HCT116 (cell line): ENCODE measurements around the gene ALOX12B. TPM values are rescaled to one million over a fixed set of nuclear protein-coding genes. Genes with fewer than 3 reads are reported as not detected.

Source experiments
- ATAC-seq: fragments of 200-7000 bp; cut with Tn5 transposase; 2 replicates; pipeline ENCODE4 v1.9.1; 2020; ENCODE audit warnings: mild to moderate bottlenecking, moderate library complexity
- BruUV-seq: library from RNA; stranded (reverse); fragments of 400-500 nt; replicated peaks from 2 replicates; lab custom pipeline; 2021; lab: Mats Ljungman, UMichigan
- CTCF ChIA-PET: fragments of 300-600 bp; sonication (Branson Sonifier 250); formaldehyde crosslinking; loops from one replicate; lab custom pipeline; 2021; ENCODE audit warnings: antibody characterized with exemption; lab: Charles Lee
- POLR2A ChIA-PET: fragments of 300-600, 350-600 bp; sonication (Branson Sonifier 250); formaldehyde crosslinking; loops from one replicate; lab custom pipeline; 2021; ENCODE audit warnings: antibody characterized with exemption; lab: Charles Lee
- RAD21 ChIA-PET, 2 experiments: fragments of 300-600 bp; sonication (Branson Sonifier 250); formaldehyde crosslinking; loops; one replicate each; lab custom pipeline; 2023; ENCODE audit warnings: low total read pairs in 2 of 2; ENCODE audit not compliant: uncharacterized antibody in 2 of 2, unreplicated experiment in 2 of 2, low non-redundant PET in 1 of 2; lab: Charles Lee
- DNase-seq: peaks from one replicate; pipeline ENCODE4 v3.0.0-alpha.2; 2010; ENCODE audit warnings: low read depth, low spot score
- H2AFZ ChIP-seq: fragments of 200-600 bp; shearing (Covaris generic), sonication (generic); 2 replicates; pipeline ENCODE4 v1.6.1; 2017; ENCODE audit warnings: low read depth, mixed run types, mixed read lengths, antibody characterized with exemption, low read length; ENCODE audit not compliant: poor library complexity, severe bottlenecking
- H3K27ac ChIP-seq: 2 replicates; pipeline ENCODE4 v1.5.1; 2012; ENCODE audit warnings: low read depth, low read length
- H3K27me3 ChIP-seq: fragments of 200-600 bp; sonication (generic); 2 replicates; pipeline ENCODE4 v1.6.1; 2016; ENCODE audit warnings: mixed run types, low read length, mixed read lengths; ENCODE audit not compliant: insufficient read depth
- H3K36me3 ChIP-seq, 2 experiments: fragments of 200-500 bp in 1 of 2; fragments of 200-600 bp in 1 of 2; sonication (Bioruptor generic) in 1 of 2; sonication (generic) in 1 of 2; 2 replicates each; pipeline versions ENCODE4 v1.5.1 to v1.6.1; 2014 to 2016; ENCODE audit warnings: low read length in 2 of 2, inconsistent platforms in 1 of 2, mixed read lengths in 1 of 2, mixed run types in 1 of 2; ENCODE audit not compliant: insufficient read depth in 2 of 2, control insufficient read depth in 1 of 2
- H3K4me1 ChIP-seq, 2 experiments: fragments of 200-600 bp in 1 of 2; sonication (generic) in 1 of 2; 2 replicates each; pipeline versions ENCODE4 v1.5.1 to v1.6.1; 2012 to 2017; ENCODE audit warnings: low read length in 2 of 2, inconsistent platforms in 1 of 2, mild to moderate bottlenecking in 1 of 2, mixed read lengths in 1 of 2, mixed run types in 1 of 2, moderate library complexity in 1 of 2; ENCODE audit not compliant: insufficient read depth in 2 of 2, control insufficient read depth in 1 of 2
- H3K4me2 ChIP-seq: fragments of 200-600 bp; sonication (generic); 2 replicates; pipeline ENCODE4 v1.6.1; 2017; ENCODE audit warnings: mixed run types, low read length, mixed read lengths
- H3K4me3 ChIP-seq, 2 experiments: fragments of 200-600 bp in 1 of 2; sonication (generic) in 1 of 2; replicated peaks in 1 of 2; 2 replicates each; pipeline ENCODE4 v1.5.1; 2011 to 2016; ENCODE audit warnings: low read length in 2 of 2, control low read depth in 1 of 2, low read depth in 1 of 2, mild to moderate bottlenecking in 1 of 2, mixed read lengths in 1 of 2, mixed run types in 1 of 2
- H3K79me2 ChIP-seq: fragments of 200-600 bp; sonication (generic); 2 replicates; pipeline ENCODE4 v1.6.1; 2017; ENCODE audit warnings: mild to moderate bottlenecking, mixed run types, low read length, moderate library complexity, mixed read lengths; ENCODE audit not compliant: insufficient read depth
- H3K9ac ChIP-seq: fragments of 200-600 bp; sonication (generic); 2 replicates; pipeline ENCODE4 v1.6.1; 2016; ENCODE audit warnings: low read length, mixed read lengths
- H3K9me2 ChIP-seq: fragments of 200-600 bp; sonication (generic), shearing (Covaris generic); 2 replicates; pipeline ENCODE4 v1.6.1; 2017; ENCODE audit warnings: mixed run types, mild to moderate bottlenecking, moderate library complexity; ENCODE audit not compliant: insufficient read depth
- H3K9me3 ChIP-seq, 2 experiments: fragments of 200-500 bp in 1 of 2; fragments of 200-600 bp in 1 of 2; sonication (Bioruptor generic) in 1 of 2; sonication (generic) in 1 of 2; 2 replicates each; pipeline ENCODE4 v1.6.1; 2014 to 2017; ENCODE audit warnings: low read length in 2 of 2, mixed read lengths in 2 of 2, inconsistent platforms in 1 of 2, low read depth in 1 of 2, mild to moderate bottlenecking in 1 of 2, mixed run types in 1 of 2, moderate library complexity in 1 of 2; ENCODE audit not compliant: control insufficient read depth in 1 of 2, insufficient read depth in 1 of 2
- H4K20me1 ChIP-seq: fragments of 200-600 bp; sonication (generic), shearing (Covaris generic); 2 replicates; pipeline ENCODE4 v1.6.1; 2017; ENCODE audit warnings: mixed run types, mild to moderate bottlenecking, moderate library complexity; ENCODE audit not compliant: insufficient read depth
- CBX3 ChIP-seq: IDR thresholded peaks from 2 replicates; pipeline ENCODE4 v1.6.1; 2012; ENCODE audit warnings: low read depth
- CTCF ChIP-seq, 3 experiments: fragments of 200-600 bp in 1 of 3; sonication (generic) in 1 of 3; IDR thresholded peaks in 2 of 3; conservative IDR thresholded peaks in 1 of 3; 2 replicates each; pipeline ENCODE4 v1.5.1; 2012 to 2017; ENCODE audit warnings: low read depth in 2 of 3, low read length in 2 of 3, antibody characterized with exemption in 1 of 3, borderline replicate concordance in 1 of 3, control low read depth in 1 of 3, mild to moderate bottlenecking in 1 of 3, mixed read lengths in 1 of 3, mixed run types in 1 of 3, moderate library complexity in 1 of 3; ENCODE audit not compliant: insufficient read depth in 1 of 3
- EGR1 ChIP-seq: IDR thresholded peaks from 2 replicates; pipeline ENCODE4 v1.6.1; 2012; ENCODE audit warnings: low read depth
- ELF1 ChIP-seq: IDR thresholded peaks from 2 replicates; pipeline ENCODE4 v1.6.1; 2012; ENCODE audit warnings: low read depth, borderline replicate concordance
- EZH2 ChIP-seq: fragments of 200-600 bp; sonication (generic); IDR thresholded peaks from 2 replicates; pipeline ENCODE4 v1.6.1; 2017; ENCODE audit warnings: antibody characterized with exemption, mixed run types
- JUND ChIP-seq: IDR thresholded peaks from 2 replicates; pipeline ENCODE4 v1.6.1; 2012
- POLR2AphosphoS5 ChIP-seq: IDR thresholded peaks from 2 replicates; pipeline ENCODE4 v1.6.1; 2011; ENCODE audit warnings: mild to moderate bottlenecking, low read depth, low read length, moderate library complexity
- RAD21 ChIP-seq: IDR thresholded peaks from 2 replicates; pipeline ENCODE4 v1.6.1; 2012; ENCODE audit warnings: low read depth, mild to moderate bottlenecking
- REST ChIP-seq: IDR thresholded peaks from 2 replicates; pipeline ENCODE4 v1.6.1; 2012; ENCODE audit warnings: low read depth
- SIN3A ChIP-seq: IDR thresholded peaks from 2 replicates; pipeline ENCODE4 v1.6.1; 2012; ENCODE audit warnings: low read depth
- SP1 ChIP-seq: IDR thresholded peaks from 2 replicates; pipeline ENCODE4 v1.6.1; 2012; ENCODE audit warnings: low read depth
- SRF ChIP-seq: IDR thresholded peaks from 2 replicates; pipeline ENCODE4 v1.6.1; 2012; ENCODE audit warnings: low read depth
- TCF7L2 ChIP-seq: IDR thresholded peaks from 2 replicates; pipeline ENCODE4 v1.7.0; 2011; ENCODE audit warnings: borderline replicate concordance, inconsistent platforms; ENCODE audit not compliant: insufficient read depth, insufficient read length; ENCODE audit errors: extremely low read depth
- ZFX ChIP-seq: fragments of 450-650 bp; IDR thresholded peaks from 2 replicates; pipeline ENCODE4 v1.6.1; 2017
- intact Hi-C: fragments of 100-400 bp; cut with micrococcal nuclease; formaldehyde crosslinking; loops from 2 replicates; pipeline ENCODE4 v1.10.0; 2022
- total RNA-seq: library from RNA; stranded (reverse); gene quantifications from one replicate; pipeline ENCODE4 v1.2.1, GENCODE V29; 2021; ENCODE audit not compliant: unreplicated experiment

Gene ALOX12B
- total RNA-seq, 1 experiment from 2014 or later, result 3.8 TPM

- TF ChIP-seq CTCF (IDR thresholded peaks at IDR 0.05 in 2 of 3, conservative IDR thresholded peaks at IDR 0.05 in 1 of 3; ENCODE audit: borderline replicate concordance in 1 of 3, insufficient read depth in 1 of 3, low read depth in 2 of 3, low read length in 2 of 3) (no peak), ELF1 (no peak), SRF (no peak), JUND (no peak)
These were observed 55.6 kb downstream of the ALOX12B start (continued) for GRCh38 chr17:8031950-8032349.

- no peak for DNase-seq
- no peaks in the 10 kb centered on the region; the same call in 1 of the 2 replicates for H3K27me3 ChIP-seq
- H3K9me2 ChIP-seq, result no peaks in the 10 kb centered on the region
- POLR2A ChIA-PET, result interaction anchor here (0.9 kb wide), 1 partner anchor 345 kb away, joined by 3 read pairs; no protein-coding TSS in a partner anchor
- no peaks in the 10 kb centered on the region for H3K79me2 ChIP-seq
- H3K27ac ChIP-seq, result no peak overlapping the region
- BruUV-seq, result no TSS peak
- no peak overlapping the region for H2AFZ ChIP-seq
- no peak overlapping the region for H3K4me2 ChIP-seq
- TF ChIP-seq RAD21 (no peak), REST (no peak), SIN3A (no peak), CBX3 (no peak), EGR1 (no peak), SRF (no peak), POLR2AphosphoS5 (no peak), SP1 (no peak), ZFX (no peak), TCF7L2 (no peak), EZH2 (no peak), JUND (no peak)
- TF ChIP-seq, all 23 proteins: peak for 0
- Histone ChIP-seq H3K4me1 (no peaks in the 10 kb centered on the region), H4K20me1 (no peaks in the 10 kb centered on the region), H3K36me3 (no peaks in the 10 kb centered on the region), H3K9me3 (no peaks in the 10 kb centered on the region), H3K4me3 (no peak overlapping the region), H3K9ac (no peak overlapping the region)
- ChIA-PET CTCF (interaction anchor here (1.5 to 2.6 kb wide), 2 partner anchors 10 to 14 kb away, joined by 5 to 14 read pairs; no protein-coding TSS in a partner anchor), RAD21 (no interaction called here)
- no peak for ATAC-seq
- intact Hi-C loops, result no loop called here
These were observed 56.3 kb downstream of the ALOX12B start for GRCh38 chr17:8031261-8031661.
